Camera-type eye (tissue), 1 donor: ENCODE results near the gene TGM4. TPM values are rescaled to one million over a fixed set of nuclear protein-coding genes. Genes with fewer than 3 reads are reported as not detected.

Experiments used
- total RNA-seq: library from RNA; depleted of rRNA; stranded (reverse); fragments of >200 nt; gene quantifications from one replicate; pipeline ENCODE4 v1.2.3, GENCODE V29; 2014

The TGM4 gene
- not detected for total RNA-seq

GRCh38 chr3:44874308-44874707 is at the start of gene TGM4:
TGM4 (plus strand) TSS chr3:44874608; CDS start chr3:44874679, 71 bp downstream.

GRCh38 chr3:44861412-44862225 is 12.8 kb upstream of the TGM4 start, which contains the start of gene TMEM42:
TMEM42 (plus strand) TSS chr3:44861912; CDS start chr3:44861925, 13 bp downstream.

Other genes with a start within 250 kb of the TGM4 start
- 59.5 TPM for gene ZNF197, start 249.6 kb upstream of the TGM4 start, total RNA-seq
- gene ZNF35, start 225.9 kb upstream of the TGM4 start, total RNA-seq: 24.7 TPM
- 22.1 TPM for gene ZNF502, start 161.9 kb upstream of the TGM4 start, total RNA-seq
- 14.0 TPM for gene ZNF501, start 145.0 kb upstream of the TGM4 start, total RNA-seq
- gene KIAA1143, start 113.0 kb upstream of the TGM4 start, total RNA-seq: 36.4 TPM
- 10.6 TPM for gene KIF15, start 112.8 kb upstream of the TGM4 start, total RNA-seq
- gene TMEM42, start 12.7 kb upstream of the TGM4 start, total RNA-seq: 12.8 TPM
- 47.1 TPM for gene ZDHHC3, start 101.6 kb downstream of the TGM4 start, total RNA-seq
- 37.7 TPM for gene EXOSC7, start 101.6 kb downstream of the TGM4 start, total RNA-seq
- gene CLEC3B, start 151.7 kb downstream of the TGM4 start, total RNA-seq: 109 TPM